SK-N-SH treated with all-trans-retinoic acid at 6 μM for 48 hours (cell line): Measurements from ENCODE around the gene IPPK.

Source experiments
- BACH2 ChIP-seq: fragments of 250-450 bp; sonication (Bioruptor Pico); IDR thresholded peaks from 2 replicates; pipeline ENCODE4 v1.9.0; 2021; ENCODE audit warnings: mild to moderate bottlenecking, borderline replicate concordance
- CSDC2 ChIP-seq: fragments of 250-450 bp; sonication (Bioruptor Pico); IDR thresholded peaks from 2 replicates; pipeline ENCODE4 v1.5.0; 2020; ENCODE audit warnings: mild to moderate bottlenecking, moderate library complexity
- PPARA ChIP-seq: fragments of 250-450 bp; sonication (Bioruptor Pico); IDR thresholded peaks from 2 replicates; pipeline ENCODE4 v1.5.0; 2020; ENCODE audit warnings: mild to moderate bottlenecking, borderline replicate concordance
- RARB ChIP-seq: fragments of 250-450 bp; sonication (Bioruptor Pico); IDR thresholded peaks from 2 replicates; pipeline ENCODE4 v1.8.0; 2021; ENCODE audit warnings: mild to moderate bottlenecking, moderate library complexity
- TCF4 ChIP-seq: fragments of 250-450 bp; sonication (Bioruptor Pico); IDR thresholded peaks from 2 replicates; pipeline ENCODE4 v1.8.0; 2021; ENCODE audit warnings: mild to moderate bottlenecking, moderate library complexity, borderline replicate concordance
- ZC3H10 ChIP-seq: fragments of 250-450 bp; sonication (Bioruptor Pico); IDR thresholded peaks from 2 replicates; pipeline ENCODE4 v1.5.1; 2021; ENCODE audit warnings: mild to moderate bottlenecking, moderate library complexity
- ZFP3 ChIP-seq: fragments of 250-450 bp; sonication (Bioruptor Pico); IDR thresholded peaks from 2 replicates; pipeline ENCODE4 v1.5.0; 2020; ENCODE audit warnings: mild to moderate bottlenecking, moderate library complexity
- ZFP30 ChIP-seq: fragments of 450-650 bp; formaldehyde crosslinking; IDR thresholded peaks from 2 replicates; pipeline ENCODE4 v1.5.0; 2022; ENCODE audit warnings: mild to moderate bottlenecking, moderate library complexity
- ZNF565 ChIP-seq: fragments of 450-650 bp; formaldehyde crosslinking; conservative IDR thresholded peaks from 2 replicates; pipeline ENCODE4 v1.5.0; 2020; ENCODE audit warnings: low read depth, mild to moderate bottlenecking, moderate library complexity
- TF ChIP-seq, protein P1 (sequence below): fragments of 250-450 bp; sonication (Bioruptor Pico); IDR thresholded peaks from 2 replicates; pipeline ENCODE4 v1.5.1; 2021; ENCODE audit warnings: mild to moderate bottlenecking, moderate library complexity
- TF ChIP-seq, protein P2 (sequence below): fragments of 250-450 bp; sonication (Bioruptor Pico); IDR thresholded peaks from 2 replicates; pipeline ENCODE4 v1.5.1; 2020; ENCODE audit warnings: low read depth, mild to moderate bottlenecking, moderate library complexity

DNA sequence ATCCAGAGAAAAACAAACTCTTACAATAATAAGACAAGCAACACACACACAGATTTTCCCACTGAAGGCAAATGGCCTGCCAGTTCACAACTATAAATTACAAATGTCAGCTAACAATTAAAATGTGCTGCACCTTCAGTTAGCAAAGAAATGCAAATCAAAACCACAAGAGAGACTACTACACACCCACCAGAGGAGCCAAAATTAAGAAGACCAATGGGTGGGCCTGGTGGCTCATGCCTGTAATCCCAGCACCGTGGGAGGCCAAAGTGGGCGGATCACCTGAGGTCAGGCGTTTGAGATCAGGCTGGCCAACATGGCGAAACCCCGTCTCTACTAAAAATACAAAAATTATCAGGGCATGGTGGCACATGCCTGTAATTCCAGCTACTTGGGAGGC lies 15.1 kb upstream of the IPPK start:
- no peak for TF ChIP-seq ZFP30
- TF ChIP-seq, protein P1, sequence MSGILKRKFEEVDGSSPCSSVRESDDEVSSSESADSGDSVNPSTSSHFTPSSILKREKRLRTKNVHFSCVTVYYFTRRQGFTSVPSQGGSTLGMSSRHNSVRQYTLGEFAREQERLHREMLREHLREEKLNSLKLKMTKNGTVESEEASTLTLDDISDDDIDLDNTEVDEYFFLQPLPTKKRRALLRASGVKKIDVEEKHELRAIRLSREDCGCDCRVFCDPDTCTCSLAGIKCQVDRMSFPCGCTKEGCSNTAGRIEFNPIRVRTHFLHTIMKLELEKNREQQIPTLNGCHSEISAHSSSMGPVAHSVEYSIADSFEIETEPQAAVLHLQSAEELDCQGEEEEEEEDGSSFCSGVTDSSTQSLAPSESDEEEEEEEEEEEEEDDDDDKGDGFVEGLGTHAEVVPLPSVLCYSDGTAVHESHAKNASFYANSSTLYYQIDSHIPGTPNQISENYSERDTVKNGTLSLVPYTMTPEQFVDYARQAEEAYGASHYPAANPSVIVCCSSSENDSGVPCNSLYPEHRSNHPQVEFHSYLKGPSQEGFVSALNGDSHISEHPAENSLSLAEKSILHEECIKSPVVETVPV (CRISPR knock-in tag) = no peak
- no peak for TF ChIP-seq ZNF565 (CRISPR knock-in tag)
- TF ChIP-seq, protein P2, sequence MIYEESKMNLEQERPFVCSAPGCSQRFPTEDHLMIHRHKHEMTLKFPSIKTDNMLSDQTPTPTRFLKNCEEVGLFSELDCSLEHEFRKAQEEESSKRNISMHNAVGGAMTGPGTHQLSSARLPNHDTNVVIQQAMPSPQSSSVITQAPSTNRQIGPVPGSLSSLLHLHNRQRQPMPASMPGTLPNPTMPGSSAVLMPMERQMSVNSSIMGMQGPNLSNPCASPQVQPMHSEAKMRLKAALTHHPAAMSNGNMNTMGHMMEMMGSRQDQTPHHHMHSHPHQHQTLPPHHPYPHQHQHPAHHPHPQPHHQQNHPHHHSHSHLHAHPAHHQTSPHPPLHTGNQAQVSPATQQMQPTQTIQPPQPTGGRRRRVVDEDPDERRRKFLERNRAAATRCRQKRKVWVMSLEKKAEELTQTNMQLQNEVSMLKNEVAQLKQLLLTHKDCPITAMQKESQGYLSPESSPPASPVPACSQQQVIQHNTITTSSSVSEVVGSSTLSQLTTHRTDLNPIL (CRISPR knock-in tag) = no peak
- TF ChIP-seq PPARA = no peak
- no peak for TF ChIP-seq ZFP3
- TF ChIP-seq RARB = no peak
- no peak for TF ChIP-seq TCF4 (CRISPR knock-in tag)
- no peak for TF ChIP-seq BACH2 (CRISPR knock-in tag)
- TF ChIP-seq CSDC2 (CRISPR knock-in tag) = no peak
- TF ChIP-seq ZC3H10 (CRISPR knock-in tag) = no peak
